Muscle layer of duodenum (tissue), 2 donors: ENCODE measurements around the gene TEX261.
"Not testable (repeated sequence)": the region's sequence is repeated elsewhere in the genome, so short reads cannot be mapped to it uniquely, and the experiment has no call there.

ENCODE experiments used
- H3K27ac ChIP-seq: one replicate; pipeline ENCODE4 v1.7.0; 2013; ENCODE audit warnings: mild to moderate bottlenecking, low read length
- H3K27me3 ChIP-seq: one replicate; pipeline ENCODE4 v1.7.0; 2013; ENCODE audit warnings: low read depth, mild to moderate bottlenecking, control low read depth, low read length
- H3K36me3 ChIP-seq, 2 donors: one replicate each; pipeline ENCODE4 v1.7.0; 2013; ENCODE audit warnings: low read length in 2 of 2, control low read depth in 1 of 2, mild to moderate bottlenecking in 1 of 2; ENCODE audit not compliant: insufficient read depth in 2 of 2, control insufficient read depth in 1 of 2
- H3K4me1 ChIP-seq, 2 donors: one replicate each; pipeline ENCODE4 v1.7.0; 2013; ENCODE audit warnings: low read length in 2 of 2, mild to moderate bottlenecking in 2 of 2, control low read depth in 1 of 2, moderate library complexity in 1 of 2; ENCODE audit not compliant: insufficient read depth in 2 of 2, control insufficient read depth in 1 of 2
- H3K4me3 ChIP-seq, 2 donors: one replicate each; pipeline ENCODE4 v1.7.0; 2013; ENCODE audit warnings: low read length in 2 of 2, low read depth in 1 of 2, mild to moderate bottlenecking in 1 of 2
- H3K9me3 ChIP-seq, 2 donors: one replicate each; pipeline ENCODE4 v1.7.0; 2013; ENCODE audit warnings: low read length in 2 of 2, control low read depth in 1 of 2, mild to moderate bottlenecking in 1 of 2; ENCODE audit not compliant: control insufficient read depth in 1 of 2
- donor health status: healthy.

Gene TEX261

DNA sequence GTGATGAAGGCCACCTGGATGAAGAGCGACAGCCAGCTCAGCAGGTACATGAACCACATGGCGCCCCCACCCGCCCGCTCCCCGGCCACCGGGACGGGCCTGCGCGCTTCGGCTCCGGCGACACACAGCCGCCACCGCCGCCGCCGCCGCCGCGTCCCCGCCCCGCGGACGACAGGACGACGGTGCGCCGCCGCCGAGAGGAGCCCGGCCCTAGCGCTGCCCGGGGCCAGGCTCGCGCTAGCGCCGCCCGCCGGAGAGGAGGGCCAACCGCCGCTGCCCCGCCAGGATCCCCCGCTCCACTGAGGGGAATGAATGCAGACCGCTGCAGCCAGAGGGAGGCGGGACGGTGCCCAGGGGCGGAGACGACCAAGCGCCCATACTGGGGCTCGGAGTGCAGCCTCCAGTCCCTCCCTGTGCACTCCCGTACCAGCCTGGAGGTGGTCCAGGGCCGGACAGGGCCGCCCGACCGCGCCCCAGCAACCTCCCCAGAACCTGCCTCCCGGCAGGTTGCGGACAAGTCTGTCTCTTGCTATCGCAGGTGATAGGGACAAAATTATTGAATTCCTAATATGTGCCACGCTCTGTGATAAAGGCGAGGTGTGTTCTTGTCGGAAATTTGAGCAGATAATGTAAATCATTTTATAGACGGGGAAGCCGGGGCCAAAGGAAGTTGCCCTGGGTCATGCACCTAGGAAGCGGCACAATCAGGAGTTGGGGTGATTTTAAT, at the start of gene TEX261:
Gene TEX261, minus strand, starts transcription at position 175 of the 727 bp plus-strand sequence. Its CDS starts 116 bp downstream, at position 59.
- Histone ChIP-seq H3K4me1 (peaks cover 5 to 20% of the 10 kb centered on the region in 2 donors), H3K4me3 (peak within 1 kb of the TSS; percentile 76 to 92), H3K36me3 (peaks cover 17 to 21% of the 10 kb centered on the region in 2 donors), H3K9me3 (no peaks in the 10 kb centered on the region), H3K27ac (peak within 1 kb of the TSS; percentile 53), H3K27me3 (no peaks in the 10 kb centered on the region)

DNA sequence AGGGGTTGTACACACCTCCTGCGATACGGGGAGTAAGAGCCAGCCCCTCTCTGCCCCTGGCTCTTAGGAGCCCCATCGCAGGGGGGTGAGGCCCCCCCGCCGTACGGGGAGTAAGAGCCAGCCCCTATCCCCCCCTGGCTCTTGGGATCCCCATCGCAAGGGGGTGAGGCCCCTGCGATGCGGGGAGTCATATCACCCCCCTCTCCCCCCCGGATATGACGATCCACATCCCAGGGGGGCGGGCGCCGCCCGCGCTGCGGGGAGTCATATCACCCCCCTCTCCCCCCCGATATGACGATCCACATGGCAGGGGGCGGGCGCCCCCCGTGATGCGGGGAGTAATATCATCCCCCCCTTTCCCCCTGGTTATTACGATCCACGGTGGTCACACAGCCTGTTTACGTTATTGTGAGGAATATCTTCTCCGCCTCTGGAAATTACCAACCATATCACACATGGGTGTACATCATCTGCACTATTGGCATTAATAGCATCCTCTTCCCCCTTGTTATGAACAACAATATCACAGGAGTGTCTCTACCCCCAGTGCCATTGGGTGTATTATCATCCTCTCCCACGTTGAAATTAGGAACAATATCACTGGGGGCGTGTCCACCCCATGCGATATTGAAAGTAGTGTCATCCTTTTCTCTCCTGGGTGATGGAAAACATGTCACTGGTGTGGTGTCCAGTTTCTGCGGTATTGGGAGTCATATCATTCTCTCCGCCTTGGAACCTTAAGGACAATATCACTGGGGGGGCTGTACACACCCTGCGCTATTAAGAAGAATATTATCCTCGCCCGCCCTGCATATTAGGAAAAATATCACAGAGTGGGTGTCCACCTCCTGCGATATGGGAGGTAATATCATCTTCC, 49.1 kb upstream of the TEX261 start:
- Histone ChIP-seq H3K4me3 (no peak overlapping the region), H3K27me3 (no peaks in the 10 kb centered on the region), H3K4me1 (no peaks in the 10 kb centered on the region), H3K9me3 (no peaks in the 10 kb centered on the region), H3K36me3 (no peaks in the 10 kb centered on the region), H3K27ac (no peak overlapping the region)

DNA sequence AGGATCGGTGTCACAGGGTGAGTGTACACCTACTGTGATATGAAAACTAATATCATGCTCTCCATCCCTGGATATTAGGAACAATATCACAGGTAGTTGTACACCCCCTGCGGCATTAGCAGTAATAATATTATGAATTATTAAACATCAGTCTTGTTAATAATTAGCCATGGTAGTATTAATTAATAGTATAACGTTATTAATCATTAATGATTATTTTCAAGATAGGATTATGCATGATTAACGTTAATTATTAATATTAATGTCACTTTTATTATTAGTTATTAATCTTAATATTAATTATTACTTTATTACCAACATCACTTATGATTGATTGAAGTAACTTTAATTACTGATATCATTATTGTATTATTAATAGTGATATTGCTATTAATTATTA, 47.6 kb upstream of the TEX261 start:
- H3K27me3 ChIP-seq = no peaks in the 10 kb centered on the region
- H3K36me3 ChIP-seq = no peaks in the 10 kb centered on the region
- H3K4me3 ChIP-seq = no peak overlapping the region
- H3K9me3 ChIP-seq = no peaks in the 10 kb centered on the region
- no peaks in the 10 kb centered on the region for H3K4me1 ChIP-seq
- no peak overlapping the region for H3K27ac ChIP-seq

GRCh38 chr2:71036296-71036695, 41.6 kb upstream of the TEX261 start:
- not testable (repeated sequence) for H3K9me3 ChIP-seq, H3K4me3 ChIP-seq, H3K36me3 ChIP-seq, H3K27me3 ChIP-seq, H3K27ac ChIP-seq, H3K4me1 ChIP-seq

- H3K27me3 ChIP-seq = not testable (repeated sequence)
Observed at GRCh38 chr2:71023553-71024243, 29.0 kb upstream of the TEX261 start.

GRCh38 chr2:71021394-71021793, 26.7 kb upstream of the TEX261 start:
- H3K4me1 ChIP-seq, H3K4me3 ChIP-seq, H3K36me3 ChIP-seq, H3K9me3 ChIP-seq, H3K27ac ChIP-seq, H3K27me3 ChIP-seq: not testable (repeated sequence)

More at GRCh38 chr2:71023553-71024243, 29.0 kb upstream of the TEX261 start:
- not testable (repeated sequence) for H3K4me3 ChIP-seq, H3K27ac ChIP-seq, H3K4me1 ChIP-seq, H3K9me3 ChIP-seq, H3K36me3 ChIP-seq

DNA sequence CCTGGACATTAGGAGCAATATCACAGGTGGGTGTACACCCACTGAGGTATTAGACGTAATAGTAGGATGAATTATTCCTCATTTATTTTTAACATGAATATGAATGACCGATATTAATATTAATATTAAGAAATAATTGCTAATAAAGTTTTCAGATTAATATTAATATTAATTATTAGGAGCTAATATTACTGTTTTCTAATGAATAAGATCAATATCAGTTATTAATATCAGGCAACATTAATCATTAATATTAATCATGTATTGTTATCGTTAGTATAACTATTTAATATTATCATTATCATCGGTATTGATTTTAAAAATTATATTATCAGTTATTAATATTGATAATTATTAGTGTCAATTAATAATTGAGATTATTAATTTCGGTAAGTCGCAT, 25.3 kb upstream of the TEX261 start:
- H3K4me1 ChIP-seq = not testable (repeated sequence)

DNA sequence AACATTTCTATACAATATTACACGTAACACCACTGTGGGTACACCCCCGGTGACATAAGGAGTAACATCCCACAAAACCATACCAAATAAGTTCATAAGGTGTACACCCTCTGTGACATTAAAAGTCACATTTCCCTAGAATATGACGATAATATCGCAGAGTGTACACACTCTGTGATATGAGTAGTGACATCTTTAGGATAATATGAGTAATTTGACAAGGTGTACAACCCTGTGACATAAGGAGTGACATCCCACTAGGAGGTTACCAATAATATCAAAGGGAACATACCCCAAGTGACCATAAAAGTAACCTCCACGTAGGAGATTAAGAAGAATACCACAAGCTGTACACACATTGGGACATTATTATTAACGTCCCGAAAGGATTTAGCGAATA, 24.0 kb upstream of the TEX261 start:
- H3K36me3 ChIP-seq = no peaks in the 10 kb centered on the region
- no peak overlapping the region for H3K4me3 ChIP-seq
- H3K27ac ChIP-seq = no peak overlapping the region
- no peaks in the 10 kb centered on the region for H3K4me1 ChIP-seq
- no peaks in the 10 kb centered on the region for H3K9me3 ChIP-seq
- no peaks in the 10 kb centered on the region for H3K27me3 ChIP-seq

More for the DNA sequence above, 25.3 kb upstream of the TEX261 start:
- H3K27ac ChIP-seq, H3K9me3 ChIP-seq, H3K4me3 ChIP-seq, H3K36me3 ChIP-seq, H3K27me3 ChIP-seq: not testable (repeated sequence)

DNA sequence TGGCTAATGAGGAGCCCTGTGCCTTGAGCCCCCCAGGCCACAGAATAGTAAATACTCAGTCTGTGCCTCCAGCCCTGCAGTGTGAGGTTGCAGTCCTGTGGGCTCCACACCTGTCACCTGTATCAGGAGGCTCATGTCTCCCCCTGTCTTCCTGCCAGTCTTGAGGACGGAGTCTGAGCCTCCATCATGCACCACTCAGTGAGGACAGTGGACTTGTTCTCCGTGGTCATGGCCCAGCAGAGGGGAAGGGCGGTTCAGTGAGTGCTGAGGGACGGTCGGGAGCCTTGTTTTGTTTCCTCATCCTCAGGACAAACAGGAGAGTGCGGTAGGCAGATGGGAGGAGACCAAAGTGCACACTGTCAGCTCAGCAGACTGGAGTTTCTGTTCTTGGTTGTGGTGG, 17.1 kb upstream of the TEX261 start:
- H3K4me1 ChIP-seq, H3K27ac ChIP-seq: not testable (repeated sequence)

GRCh38 chr2:71008342-71008741, 13.7 kb upstream of the TEX261 start:
- H3K27me3 ChIP-seq = no peaks in the 10 kb centered on the region
- no peaks in the 10 kb centered on the region for H3K9me3 ChIP-seq
- no peak overlapping the region for H3K27ac ChIP-seq
- H3K4me1 ChIP-seq = no peaks in the 10 kb centered on the region
- no peak overlapping the region for H3K4me3 ChIP-seq
- no peaks in the 10 kb centered on the region for H3K36me3 ChIP-seq

More for the DNA sequence above, 17.1 kb upstream of the TEX261 start:
- H3K27me3 ChIP-seq, H3K9me3 ChIP-seq, H3K4me3 ChIP-seq, H3K36me3 ChIP-seq: not testable (repeated sequence)
